ENCODE results near the gene RYR3. TPM values are rescaled to one million over a fixed set of nuclear protein-coding genes. Genes with fewer than 3 reads are reported as not detected.
"Not testable (repeated sequence)": the region's sequence is repeated elsewhere in the genome, so short reads cannot be mapped to it uniquely, and the experiment has no call there.

Gene RYR3
- total RNA-seq, 1 donor from 2014 or later = 6.3 TPM

DNA sequence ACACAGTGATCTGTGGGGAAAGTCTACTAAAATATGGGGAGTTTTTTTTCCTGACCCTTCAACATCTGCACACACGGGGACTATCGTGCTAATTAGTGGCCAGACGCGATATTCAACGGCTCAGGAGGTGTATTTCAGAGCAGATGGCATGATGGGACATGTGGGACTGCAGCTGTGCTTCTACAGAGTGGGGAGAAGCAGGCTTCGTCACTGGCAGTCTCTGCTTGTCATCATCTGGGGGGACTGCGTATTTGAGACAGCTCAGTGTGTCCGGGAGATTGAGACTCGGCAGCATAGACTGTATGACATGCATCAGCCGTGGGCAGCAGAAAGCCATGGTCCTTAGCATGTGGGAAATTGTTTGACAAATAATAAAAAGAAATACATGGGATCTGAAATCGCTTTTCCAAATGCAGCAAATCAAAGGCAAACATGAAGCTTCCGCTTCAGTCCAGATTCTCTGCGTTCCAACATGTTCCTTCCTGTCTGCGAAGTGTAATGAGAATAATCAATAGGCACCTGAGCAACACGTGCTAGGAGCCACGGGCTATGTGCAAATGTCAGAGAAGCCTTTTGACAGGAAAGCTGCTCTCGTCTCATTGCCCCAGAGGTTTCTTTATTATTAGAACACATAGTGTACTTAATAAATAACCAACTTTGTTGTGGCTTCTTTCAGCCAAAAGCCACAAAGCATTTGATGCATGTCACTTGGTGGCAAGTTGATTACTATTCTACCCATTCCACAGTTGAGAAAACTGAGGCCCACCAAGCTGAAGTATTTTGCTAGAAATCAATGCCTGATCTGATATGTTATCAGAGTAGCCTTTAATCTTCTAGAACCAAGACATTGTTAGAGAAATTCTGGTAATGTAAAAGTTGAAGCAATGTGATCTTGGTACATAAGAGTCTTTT lies 276.3 kb downstream of the RYR3 start:
- no peak for DNase-seq

DNA sequence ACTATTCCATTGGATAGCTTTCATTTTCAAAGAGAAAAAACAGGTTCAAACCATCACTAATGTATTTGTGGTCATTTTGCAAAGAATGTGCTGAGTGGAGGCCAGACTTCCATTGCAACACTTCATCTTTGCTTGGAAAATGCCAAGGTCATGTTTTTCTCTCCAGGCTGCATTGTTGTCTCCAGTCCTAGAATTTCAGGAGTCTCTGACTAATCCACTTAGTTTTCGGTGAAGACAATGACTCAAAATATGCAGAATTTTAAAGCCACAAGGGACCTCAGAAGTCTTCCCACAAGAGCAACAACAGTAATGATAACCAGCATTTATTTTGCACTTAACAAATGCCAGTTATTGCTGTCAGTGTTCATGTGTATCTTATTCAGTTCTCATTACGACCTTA lies 277.0 kb downstream of the RYR3 start:
- no peak for DNase-seq

DNA sequence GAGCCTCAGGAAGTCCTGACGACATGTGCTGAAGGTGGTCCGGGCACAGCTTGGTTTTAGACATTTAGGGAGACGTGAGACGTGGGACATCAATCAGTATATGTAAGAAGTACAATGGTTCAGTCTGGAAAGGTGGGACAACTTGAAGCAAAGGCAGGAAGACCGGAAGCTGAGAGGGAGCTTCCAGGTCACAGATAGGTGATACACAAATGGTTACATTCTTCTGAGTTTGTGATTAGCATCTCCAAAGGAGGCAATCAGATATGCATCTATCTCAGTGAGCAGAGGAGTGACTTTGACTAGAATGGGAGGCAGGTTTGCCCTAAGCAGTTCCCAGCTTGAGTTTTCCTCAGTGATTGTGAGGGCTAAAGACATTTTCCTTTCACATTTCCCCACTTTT lies 282.1 kb downstream of the RYR3 start:
- no peak for DNase-seq

DNA sequence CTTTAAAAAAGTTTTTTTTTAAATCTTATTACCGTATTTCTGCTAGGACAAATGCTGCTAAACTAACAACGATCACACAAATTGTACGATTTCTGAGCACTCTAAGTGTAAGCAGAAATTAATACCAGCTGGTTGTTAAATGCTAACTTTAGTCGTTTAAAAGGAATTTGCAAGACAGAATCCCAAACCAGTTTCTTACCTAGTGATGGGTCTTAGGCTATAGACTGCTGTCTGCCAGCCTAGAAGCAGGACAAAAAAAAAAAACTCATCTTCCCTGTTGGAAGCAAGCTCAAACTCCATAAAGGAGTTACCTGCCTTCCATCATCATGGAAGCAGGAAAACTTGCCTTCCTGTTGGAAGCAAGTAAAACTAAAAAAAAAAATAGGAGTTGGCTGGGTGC lies 287.6 kb downstream of the RYR3 start:
- DNase-seq = not testable (repeated sequence)

DNA sequence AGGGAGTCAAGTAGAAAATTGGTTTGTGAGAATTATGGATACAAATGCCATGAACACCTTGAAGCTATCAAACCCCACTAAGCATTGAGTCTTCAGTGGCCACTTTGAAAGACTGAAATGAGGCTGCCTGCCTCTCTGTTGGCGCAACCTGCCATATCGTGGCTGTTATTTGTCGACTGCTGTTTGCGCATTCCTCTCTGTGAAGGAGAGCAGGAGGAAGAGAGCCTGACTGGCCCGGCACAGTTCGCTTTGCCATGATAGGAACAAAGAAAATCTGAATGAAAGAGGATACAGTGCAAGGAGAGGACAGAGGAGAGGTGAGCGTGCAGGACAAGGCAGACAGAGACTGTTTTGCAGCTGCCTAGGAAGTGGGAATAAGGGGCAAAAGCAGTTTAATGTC lies 289.4 kb downstream of the RYR3 start:
- DNase-seq = no peak

DNA sequence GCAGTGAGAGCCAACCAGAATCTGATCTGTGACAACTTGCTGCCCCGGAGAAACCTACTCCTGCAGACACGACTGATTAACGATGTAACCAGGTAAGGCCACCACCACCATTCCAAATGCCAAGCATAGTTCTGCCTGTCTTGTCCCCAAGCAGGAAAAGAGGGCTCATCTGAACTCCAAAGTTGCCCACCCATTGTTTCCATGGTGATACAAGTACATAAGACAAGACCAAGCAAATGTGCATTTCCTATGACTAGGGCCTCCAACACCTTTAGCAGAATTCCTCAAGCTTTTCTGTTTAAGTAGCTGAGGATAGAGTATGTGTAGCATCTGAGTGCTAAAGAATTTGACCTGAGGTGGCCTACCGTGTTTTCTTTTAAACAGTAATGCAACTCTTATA lies 290.7 kb downstream of the RYR3 start:
- DNase-seq = no peak

DNA sequence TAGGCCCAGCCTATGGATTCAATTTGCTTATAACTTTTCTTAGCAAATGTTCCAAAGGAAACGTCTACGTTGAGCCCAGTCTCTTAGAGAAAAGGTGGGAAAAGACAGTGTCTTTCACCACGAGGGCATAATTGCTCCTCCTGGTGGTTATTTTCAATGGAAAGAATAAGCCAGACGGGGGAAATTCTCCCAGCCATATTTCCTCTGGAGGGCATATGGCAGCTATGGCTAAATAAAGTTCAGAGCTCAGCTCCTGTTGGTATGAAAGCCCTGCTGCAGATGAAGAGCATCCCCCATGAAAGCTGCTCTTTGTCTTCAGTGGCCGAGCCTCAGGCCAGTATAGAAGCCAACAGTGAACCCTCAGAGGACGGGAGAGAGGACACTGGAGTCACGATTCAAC lies 297.9 kb downstream of the RYR3 start:
- DNase-seq = no peak

DNA sequence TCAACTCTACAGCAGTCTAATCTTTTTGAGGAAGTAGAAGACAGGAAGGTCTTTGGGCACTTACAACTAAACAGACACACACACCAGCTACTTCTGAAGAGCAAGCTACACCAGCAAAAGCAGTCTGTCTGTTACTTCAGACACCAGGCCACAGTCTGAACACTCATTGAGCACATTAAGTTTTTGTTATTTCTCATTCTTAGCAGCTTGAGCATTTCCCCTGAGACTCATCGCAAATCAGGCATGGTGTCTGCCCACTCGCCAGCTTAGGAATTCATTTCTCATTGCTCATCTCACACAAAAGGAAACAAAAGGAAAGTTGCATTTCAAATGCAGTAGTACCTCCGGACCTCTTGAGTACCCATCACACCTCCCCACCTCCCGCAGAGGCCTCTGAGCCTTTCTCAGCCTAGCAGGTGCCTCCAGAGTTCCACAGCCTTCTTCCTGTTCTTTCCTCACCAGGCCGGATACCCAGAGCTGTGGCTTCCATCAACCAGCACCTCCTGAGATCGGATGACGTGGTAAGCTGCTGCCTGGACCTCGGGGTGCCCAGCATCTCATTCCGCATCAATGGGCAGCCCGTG lies 302.0 kb downstream of the RYR3 start:
- DNase-seq = no peak

DNA sequence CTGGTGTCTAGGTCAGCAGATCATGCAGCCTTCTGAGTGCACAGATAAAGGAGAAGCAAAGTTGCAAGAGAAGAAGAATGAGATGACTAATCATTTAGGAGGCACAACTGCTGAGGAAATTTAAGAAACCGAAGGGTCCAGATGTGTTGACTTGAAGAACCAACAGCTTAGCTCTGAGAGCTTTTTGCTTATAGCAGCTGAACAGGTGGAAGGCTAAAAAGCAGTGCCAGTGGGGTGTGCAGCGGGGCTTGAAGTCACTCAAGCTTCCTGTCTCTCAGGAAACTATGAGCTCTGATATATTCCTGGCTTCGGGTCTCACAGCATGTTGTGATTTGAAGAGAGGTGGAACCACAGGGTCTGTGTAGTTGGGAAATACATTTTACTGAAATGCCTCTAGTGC lies 305.7 kb downstream of the RYR3 start:
- no peak for DNase-seq

DNA sequence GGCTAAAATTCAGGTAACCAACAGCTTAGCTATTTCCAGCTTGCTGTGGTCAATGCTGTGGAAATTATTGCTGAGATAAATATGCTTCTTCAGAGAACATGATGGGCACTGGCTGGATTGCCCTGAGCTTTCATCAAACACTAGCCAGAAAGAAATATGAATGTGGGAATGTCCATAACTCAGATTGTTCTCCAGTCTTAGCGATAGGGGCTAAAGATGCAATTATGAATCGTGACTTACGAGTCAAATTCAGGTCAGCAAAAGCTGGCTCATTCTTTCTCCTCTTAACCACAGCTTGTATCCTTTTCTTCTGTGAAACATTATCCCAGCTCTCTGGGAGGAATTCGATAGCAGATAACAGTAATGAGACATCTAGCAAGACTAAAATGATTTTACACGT lies 307.6 kb downstream of the RYR3 start:
- DNase-seq = no peak

DNA sequence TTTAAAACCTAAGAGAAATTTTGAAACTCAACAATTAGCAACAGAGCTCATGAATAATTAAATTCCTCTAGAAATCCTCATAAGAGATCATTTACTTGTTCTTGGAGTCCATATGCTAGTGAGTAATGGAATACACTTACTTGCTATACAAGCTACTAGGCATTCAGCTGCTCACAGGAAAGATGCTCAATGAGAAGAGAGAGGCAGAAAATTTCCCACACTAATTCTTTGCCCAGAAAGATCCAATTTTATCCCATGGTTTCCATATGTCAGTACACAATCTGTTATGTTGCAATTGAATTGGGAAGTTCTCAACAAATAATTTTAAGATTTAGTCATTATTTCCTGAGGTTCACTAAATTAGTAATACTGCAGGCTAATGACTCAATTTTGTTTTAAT lies 310.4 kb downstream of the RYR3 start:
- DNase-seq = peak; percentile 86

DNA sequence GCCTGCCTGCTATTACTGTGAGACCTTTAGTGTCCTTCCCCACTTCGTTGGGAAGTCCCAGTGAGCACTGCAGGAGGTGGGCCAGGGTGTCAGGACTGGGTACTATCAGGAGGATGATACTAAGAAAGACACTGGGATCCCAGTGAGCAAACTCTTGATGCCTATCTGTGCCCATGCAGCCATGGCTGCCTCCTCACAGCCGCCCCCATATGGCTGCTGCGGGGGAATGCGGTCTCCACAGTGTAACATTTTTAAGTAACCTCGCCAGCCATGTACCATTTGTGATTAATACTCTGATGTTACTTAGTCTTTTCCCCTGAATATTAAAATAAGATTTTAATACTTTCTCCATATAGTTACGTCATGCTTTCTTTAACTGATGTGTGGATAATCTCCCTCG lies 312.2 kb downstream of the RYR3 start:
- no peak for DNase-seq

DNA sequence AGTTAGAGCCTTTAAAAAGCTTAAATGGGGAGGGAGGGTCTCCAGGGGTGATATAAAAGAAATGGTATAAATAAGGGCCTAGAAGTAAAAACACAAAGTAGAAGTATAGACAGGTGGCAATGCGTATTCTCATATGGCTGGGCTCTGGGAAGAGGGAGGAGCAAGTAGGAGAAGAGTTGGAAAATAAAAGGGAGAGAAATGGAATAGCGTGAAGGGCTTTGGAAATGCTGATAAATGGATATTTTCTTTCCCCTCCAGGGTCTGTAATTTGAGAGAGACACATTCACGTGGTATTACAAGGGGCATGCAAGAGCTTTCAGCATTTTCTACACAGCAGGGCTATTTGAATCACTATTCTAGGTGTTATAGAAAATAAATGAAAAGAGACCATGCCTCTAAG lies 313.7 kb downstream of the RYR3 start:
- no peak for DNase-seq

DNA sequence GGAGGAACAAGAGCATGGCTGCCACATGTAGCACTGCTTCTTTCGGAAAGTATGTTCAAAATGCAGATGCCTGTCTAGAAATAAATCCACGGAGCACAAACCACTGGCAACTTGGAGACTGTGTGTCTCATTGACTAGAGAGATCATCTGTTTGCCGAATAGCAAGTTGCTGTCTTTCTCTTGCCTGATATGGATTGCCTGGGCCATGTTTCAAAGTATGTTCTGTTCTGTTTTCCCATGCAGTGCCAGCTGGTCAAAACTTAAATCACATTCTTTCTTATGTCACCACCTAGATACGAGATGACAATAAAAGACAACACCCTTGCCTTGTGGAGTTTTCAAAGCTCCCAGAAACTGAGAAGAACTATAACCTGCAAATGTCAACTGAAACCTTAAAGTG lies 318.9 kb downstream of the RYR3 start:
- DNase-seq = peak; percentile 62

DNA sequence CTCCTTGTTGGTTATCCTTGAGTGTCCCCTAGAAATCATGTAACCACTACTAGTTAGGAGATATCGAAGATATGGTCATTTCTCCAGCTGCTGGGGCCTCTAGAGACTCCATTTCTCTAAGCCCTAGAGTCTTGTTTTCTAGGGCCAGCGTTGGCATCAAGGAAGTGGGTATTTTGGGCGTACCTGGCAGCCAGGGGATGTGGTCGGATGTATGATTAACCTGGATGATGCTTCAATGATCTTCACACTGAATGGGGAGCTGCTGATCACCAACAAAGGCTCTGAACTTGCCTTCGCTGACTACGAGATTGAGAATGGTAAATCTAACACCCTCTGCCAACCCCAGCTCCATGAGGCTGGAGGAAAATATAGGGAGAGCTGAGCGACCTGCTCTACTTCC lies 325.5 kb downstream of the RYR3 start:
- DNase-seq = no peak

DNA sequence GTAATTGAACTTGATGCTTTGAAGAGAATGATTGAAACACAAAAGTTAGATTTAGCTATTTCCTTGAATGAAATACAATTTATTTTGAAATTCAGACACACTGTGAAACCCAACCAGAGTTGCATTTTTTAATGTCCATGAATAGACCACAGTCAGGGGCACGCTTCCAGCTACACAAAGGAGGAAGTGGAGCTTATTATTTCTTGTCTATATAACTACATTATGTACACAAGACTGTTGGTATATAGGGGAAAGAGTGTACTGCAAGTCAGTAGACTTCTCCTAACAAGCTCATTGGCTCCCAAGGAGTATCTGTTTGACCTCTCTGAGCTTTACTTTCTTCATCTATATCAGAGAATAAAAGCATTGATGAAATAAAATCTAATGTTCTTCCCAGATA lies 326.2 kb downstream of the RYR3 start:
- no peak for DNase-seq

DNA sequence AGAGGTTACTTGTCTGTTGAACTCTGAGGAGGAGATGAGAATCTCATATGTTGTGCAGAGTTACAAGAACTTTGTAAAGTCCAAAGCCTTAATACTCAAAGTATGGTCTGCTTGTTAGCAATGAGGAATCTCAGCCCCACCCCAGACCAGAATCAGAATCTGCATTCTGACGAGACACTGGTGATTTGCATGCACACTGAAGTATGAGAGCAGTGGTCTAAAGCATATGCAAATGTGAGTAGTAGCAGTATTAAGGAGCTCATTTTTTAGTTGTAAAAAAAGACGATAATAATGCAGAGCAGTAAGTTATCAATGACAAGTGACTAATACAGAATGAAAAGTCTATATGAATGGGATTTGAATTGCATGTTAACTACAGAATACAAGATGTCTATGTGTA lies 327.7 kb downstream of the RYR3 start:
- no peak for DNase-seq

DNA sequence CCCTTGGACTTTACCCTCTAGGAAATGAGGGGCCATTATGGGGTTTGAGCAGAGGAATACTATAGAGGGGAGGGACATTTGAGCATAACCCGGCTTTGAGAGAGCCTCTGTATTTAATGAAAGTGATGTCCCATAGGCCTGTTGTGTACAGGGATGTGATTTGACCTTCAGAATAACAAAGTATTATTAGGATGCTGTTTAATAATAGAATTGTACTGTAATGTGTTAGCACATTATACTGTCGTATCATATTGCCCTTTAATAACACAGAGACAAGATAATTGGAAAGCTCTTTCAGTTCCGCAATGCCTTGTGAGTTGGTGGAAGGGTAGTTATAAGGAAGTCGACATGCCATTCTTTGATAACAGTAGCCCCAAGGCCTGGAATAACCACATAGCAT lies 328.3 kb downstream of the RYR3 start:
- no peak for DNase-seq

DNA sequence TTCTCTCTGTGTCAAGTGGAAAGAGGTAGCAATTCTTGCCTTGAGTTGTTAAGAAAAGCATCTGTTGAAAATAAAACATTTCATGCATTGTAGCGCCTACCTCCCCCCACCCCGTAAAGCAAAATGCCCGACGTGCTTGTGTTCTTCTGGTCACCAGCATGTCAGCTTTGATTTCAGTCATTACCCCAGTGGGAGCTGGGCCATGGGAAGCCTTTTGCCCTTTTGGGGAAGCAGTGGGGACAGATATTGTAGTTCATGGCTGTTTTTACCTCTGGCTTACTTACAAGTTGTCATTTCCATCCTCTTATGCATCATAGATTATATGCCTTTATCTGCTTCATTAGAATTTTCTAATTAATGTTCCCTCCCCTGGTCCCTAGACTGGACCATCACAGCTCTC lies 328.7 kb downstream of the RYR3 start:
- no peak for DNase-seq

DNA sequence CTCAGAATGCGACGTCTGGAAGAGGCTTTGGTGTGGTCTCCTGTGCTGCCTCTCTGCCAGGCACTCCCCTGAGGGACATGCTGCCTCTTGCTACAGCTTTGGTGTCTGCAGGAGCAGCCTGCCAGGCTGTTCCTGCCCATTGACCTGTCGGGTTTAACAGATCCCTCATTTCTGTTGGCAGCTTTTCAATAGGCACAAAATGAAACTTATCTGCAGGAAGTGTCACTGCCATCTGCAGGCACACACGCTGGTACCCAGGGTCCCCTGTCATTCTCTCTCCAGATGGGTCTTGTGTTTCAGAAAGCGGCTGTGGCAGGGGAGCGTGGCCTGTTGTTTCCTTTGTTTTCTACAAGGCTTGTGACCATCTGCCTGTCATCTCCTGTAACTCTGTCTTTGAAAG lies 329.2 kb downstream of the RYR3 start:
- DNase-seq = peak; percentile 16

DNA sequence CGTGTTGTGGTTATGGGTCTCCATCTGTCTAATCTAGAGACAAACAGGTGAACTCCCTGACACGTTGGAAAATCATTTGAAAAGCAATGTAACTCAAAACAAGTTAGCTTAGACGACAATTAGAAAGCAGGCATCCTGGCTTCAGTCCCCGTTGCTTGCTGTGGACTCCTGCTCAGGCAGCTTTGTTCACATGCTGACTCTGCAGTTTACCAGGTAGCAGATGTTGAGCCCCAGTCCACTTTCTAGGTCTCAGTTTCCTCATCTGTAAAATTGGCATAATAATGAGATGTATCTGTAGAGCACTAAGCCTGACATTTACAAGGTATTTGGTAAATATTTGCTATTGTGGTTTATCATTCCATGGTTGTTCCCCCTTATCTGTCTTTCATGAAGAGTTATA lies 330.3 kb downstream of the RYR3 start:
- no peak for DNase-seq

DNA sequence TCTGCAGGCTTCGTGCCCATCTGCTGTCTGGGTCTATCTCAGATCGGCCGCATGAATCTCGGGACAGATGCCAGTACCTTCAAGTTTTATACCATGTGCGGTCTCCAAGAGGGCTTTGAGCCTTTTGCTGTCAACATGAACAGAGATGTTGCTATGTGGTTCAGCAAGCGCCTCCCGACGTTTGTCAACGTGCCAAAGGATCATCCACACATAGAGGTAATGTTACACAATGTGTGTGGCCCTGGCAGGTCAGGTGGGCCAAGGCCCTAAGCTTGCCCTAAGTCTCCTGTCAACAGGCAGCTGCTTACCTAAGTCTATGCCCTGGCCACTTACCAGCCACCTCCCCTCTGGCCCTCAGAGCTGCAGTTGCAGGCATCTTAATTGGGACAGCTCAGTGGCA lies 333.5 kb downstream of the RYR3 start:
- no peak for DNase-seq

DNA sequence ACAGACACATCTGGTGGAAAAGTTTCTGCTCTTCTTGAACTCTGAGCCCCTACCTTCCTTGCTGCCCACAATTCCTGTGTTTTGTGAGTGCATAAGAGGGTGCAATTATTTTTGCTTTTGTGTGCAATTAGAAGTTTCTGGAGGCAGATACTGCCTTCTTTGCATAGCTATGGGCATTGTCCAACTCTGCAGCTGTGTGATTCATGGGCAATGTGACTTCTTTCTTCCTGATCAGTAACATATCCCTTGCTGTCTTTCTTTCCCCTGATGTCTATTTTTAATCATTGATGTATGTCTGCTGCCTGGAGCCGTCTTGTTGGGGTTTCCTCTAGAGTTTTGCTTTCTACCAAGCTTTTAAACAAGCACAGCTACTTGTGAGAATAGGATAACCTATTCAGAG lies 336.0 kb downstream of the RYR3 start:
- no peak for DNase-seq

DNA sequence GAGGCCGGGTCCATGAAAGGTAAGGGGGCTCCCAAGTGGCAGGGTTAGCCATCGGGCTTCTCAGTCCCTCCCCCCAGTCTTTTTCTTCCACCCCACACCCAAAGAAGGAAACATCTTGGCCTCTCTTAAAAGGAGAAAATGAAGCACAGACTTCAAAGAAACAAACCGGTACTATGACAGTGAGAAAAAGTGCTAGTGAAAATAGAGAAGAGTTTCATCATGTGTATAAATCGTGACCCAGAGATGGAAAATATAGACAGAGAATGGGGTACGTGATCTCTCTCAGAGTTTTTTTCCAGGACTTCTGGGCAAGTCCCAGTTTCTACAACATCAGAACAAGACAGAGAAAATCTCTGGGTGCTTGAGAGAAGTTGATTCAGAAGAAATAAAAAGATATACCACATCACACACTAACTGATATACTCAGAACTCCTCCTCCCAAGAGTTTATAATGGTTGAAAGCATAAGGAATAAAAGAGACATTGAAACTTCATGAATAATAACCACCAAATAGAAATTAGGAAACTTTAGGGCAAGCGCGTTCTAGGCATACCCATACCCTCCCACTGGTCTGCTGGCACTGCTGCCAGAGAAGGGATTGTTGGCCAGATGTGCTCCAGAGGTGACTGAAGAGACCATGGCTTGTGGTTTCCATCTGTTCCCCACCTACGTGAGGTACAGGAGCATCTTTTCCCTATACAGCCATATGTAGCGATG lies 338.6 kb downstream of the RYR3 start:
- DNase-seq = no peak
